ENCODE measurements around the gene SCN8A. TPM values are rescaled to one million over a fixed set of nuclear protein-coding genes. Genes with fewer than 3 reads are reported as not detected.

The SCN8A gene
- polyA plus RNA-seq, 2 of the 4 experiments (the other 2 are of a cell fraction): 1.8 to 4.8 TPM

GRCh38 chr12:51678086-51678724 lies 87.2 kb downstream of the SCN8A start (continued):
- no peak for TF ChIP-seq REST (IDR thresholded peaks at IDR 0.05)

GRCh38 chr12:51682981-51683380 lies 91.9 kb downstream of the SCN8A start:
- ATAC-seq (no peak), DNase-seq (ENCODE audit: low read depth in 1 of 2, low spot score in 1 of 2) (no peak), FAIRE-seq (no peak)
- 71% methylated on average over 2 of the region's 2 CpGs for WGBS (ENCODE audit: missing lambda C conversion rate)
- Histone ChIP-seq H3K4me1 (peaks cover 25% of the 10 kb centered on the region), H3K4me3 (no peak overlapping the region; the same call in 2 of the 3 replicates), H3K4me2 (peak overlapping the region; percentile 72), H3K9me3 (no peaks in the 10 kb centered on the region), H3K27ac (peak overlapping the region; percentile 66 to 79)
- CTCF ChIA-PET: no interaction called here
- TF ChIP-seq RNF2 (IDR thresholded peaks at IDR 0.05; ENCODE audit: borderline replicate concordance, low read depth): no peak
- no peak for TF ChIP-seq TP53 (CRISPR knock-in tag; IDR thresholded peaks at IDR 0.05)
- TF ChIP-seq MYC (IDR thresholded peaks at IDR 0.05; ENCODE audit: borderline replicate concordance, low read length): no peak
- TF ChIP-seq ZFP36 (IDR thresholded peaks at IDR 0.05; ENCODE audit: borderline replicate concordance, partially characterized antibody): no peak
- TF ChIP-seq POLR2A (IDR thresholded peaks at IDR 0.05; ENCODE audit: low read length): no peak
- no peak for TF ChIP-seq CEBPB (IDR thresholded peaks at IDR 0.05)
- TF ChIP-seq CBX8 (IDR thresholded peaks at IDR 0.05): no peak
- no peak for TF ChIP-seq ESRRA (IDR thresholded peaks at IDR 0.05; ENCODE audit: borderline replicate concordance, low read length)
- TF ChIP-seq PHF8 (IDR thresholded peaks at IDR 0.05; ENCODE audit: borderline replicate concordance, low read depth): no peak
- no peak for TF ChIP-seq ZC3H11A (IDR thresholded peaks at IDR 0.05)
- TF ChIP-seq RCOR1 (IDR thresholded peaks at IDR 0.05; ENCODE audit: low read depth, low read length): no peak
- TF ChIP-seq JUN (IDR thresholded peaks at IDR 0.05): no peak
- no peak for TF ChIP-seq USF2 (IDR thresholded peaks at IDR 0.05)
- TF ChIP-seq EHF (CRISPR knock-in tag; IDR thresholded peaks at IDR 0.05): no peak
- no peak for TF ChIP-seq MAFK (IDR thresholded peaks at IDR 0.05; ENCODE audit: partially characterized antibody)
- no peak for TF ChIP-seq MAZ (IDR thresholded peaks at IDR 0.05; ENCODE audit: borderline replicate concordance, low read depth, low read length)
- POLR2A ChIA-PET: interaction anchor here (0.6 kb wide), 1 partner anchor 22 kb away, joined by 5 read pairs; no protein-coding TSS in a partner anchor

GRCh38 chr12:51683763-51684357 lies 92.8 kb downstream of the SCN8A start:
- Histone ChIP-seq H3K27ac (peak overlapping the region; percentile 66 to 79), H3K4me2 (peak overlapping the region; percentile 72), H3K4me3 (peak overlapping the region; percentile 7; the same call in 2 of the 3 replicates), H3K9me3 (no peaks in the 10 kb centered on the region), H3K4me1 (peaks cover 25% of the 10 kb centered on the region)
- TF ChIP-seq KDM1A (IDR thresholded peaks at IDR 0.05; ENCODE audit: low read depth) (no peak), NFE2L2 (conservative IDR thresholded peaks at IDR 0.05; ENCODE audit: low read length) (no peak), FOSL2 (IDR thresholded peaks at IDR 0.05) (no peak), FOSL2 (CRISPR knock-in tag; IDR thresholded peaks at IDR 0.05) (peak; percentile 75), CEBPB (IDR thresholded peaks at IDR 0.05) (peak; percentile 37 to 74; a peak in 3 of 4 replicates), JUN (IDR thresholded peaks at IDR 0.05) (no peak), CBX8 (IDR thresholded peaks at IDR 0.05) (no peak)
- peak; percentile 62 to 66 for ATAC-seq
- no peak for FAIRE-seq
- 15% methylated on average over 4 of the region's 4 CpGs for WGBS (ENCODE audit: missing lambda C conversion rate)
- POLR2A ChIA-PET: interaction anchor here (0.6 to 1.4 kb wide), 2 partner anchors 21 to 130 kb away, joined by 3 to 5 read pairs; a partner anchor contains a TSS
- peak in 1 of 2 experiments; percentile 42 for DNase-seq (ENCODE audit: low read depth in 1 of 2, low spot score in 1 of 2)
- CTCF ChIA-PET: interaction anchor here (1.3 to 1.6 kb wide), 3 partner anchors 25 to 130 kb away, joined by 3 to 7 read pairs (median 3); no protein-coding TSS in a partner anchor

Data from A549 (cell line).